Vagina (tissue), 2 donors: ENCODE results near the gene EXOC6B. TPM values are rescaled to one million over a fixed set of nuclear protein-coding genes. Genes with fewer than 3 reads are reported as not detected.

Source experiments
- DNase-seq, 2 donors: peaks; one replicate each; pipeline ENCODE4 v3.0.0-alpha.2; 2017; ENCODE audit errors: extremely low spot score in 2 of 2
- H3K27ac ChIP-seq: fragments of 200-600 bp; sonication (generic); one replicate; pipeline ENCODE4 v1.5.1; 2019
- H3K27me3 ChIP-seq: fragments of 200-600 bp; sonication (generic); one replicate; pipeline ENCODE4 v1.5.1; 2019
- H3K36me3 ChIP-seq, 2 donors: fragments of 200-600 bp; sonication (generic); one replicate each; pipeline ENCODE4 v1.5.1; 2017 to 2019
- H3K4me1 ChIP-seq: fragments of 200-600 bp; sonication (generic); one replicate; pipeline ENCODE4 v1.5.1; 2019
- H3K4me3 ChIP-seq, 2 donors: fragments of 200-600 bp; sonication (generic); 1 replicate in 1 of 2; 2 replicates in 1 of 2; pipeline ENCODE4 v1.5.1; 2016 to 2019
- H3K9me3 ChIP-seq: fragments of 200-600 bp; sonication (generic); one replicate; pipeline ENCODE4 v1.5.1; 2019
- CTCF ChIP-seq, 3 experiments: fragments of 450-650 bp in 2 of 3; fragments of 200-600 bp in 1 of 3; sonication (generic) in 1 of 3; IDR thresholded peaks; one replicate each; pipeline ENCODE4 v1.5.1; 2017 to 2019; ENCODE audit warnings: antibody characterized with exemption in 3 of 3, mild to moderate bottlenecking in 2 of 3, moderate library complexity in 2 of 3
- POLR2A ChIP-seq, 2 donors: fragments of 450-650 bp; IDR thresholded peaks; one replicate each; pipeline ENCODE4 v1.6.1; 2017; ENCODE audit warnings: antibody characterized with exemption in 2 of 2, mild to moderate bottlenecking in 2 of 2, moderate library complexity in 2 of 2
- POLR2AphosphoS5 ChIP-seq, 2 donors: sonication (generic); formaldehyde crosslinking; IDR thresholded peaks; one replicate each; pipeline ENCODE4 v1.9.0; 2017; ENCODE audit warnings: antibody characterized with exemption in 2 of 2, mild to moderate bottlenecking in 2 of 2, low read depth in 1 of 2; ENCODE audit not compliant: insufficient read depth in 1 of 2
- intact Hi-C: fragments of 100-400 bp; cut with DNase I; formaldehyde crosslinking; loops from one replicate; pipeline ENCODE4 v1.15.1; 2023
- total RNA-seq: library from RNA; depleted of rRNA; stranded (reverse); fragments of >200 nt; gene quantifications from one replicate; pipeline ENCODE4 v1.2.3, GENCODE V29; 2016

Gene EXOC6B
- total RNA-seq, 1 donor from 2014 or later = 41.5 TPM

DNA sequence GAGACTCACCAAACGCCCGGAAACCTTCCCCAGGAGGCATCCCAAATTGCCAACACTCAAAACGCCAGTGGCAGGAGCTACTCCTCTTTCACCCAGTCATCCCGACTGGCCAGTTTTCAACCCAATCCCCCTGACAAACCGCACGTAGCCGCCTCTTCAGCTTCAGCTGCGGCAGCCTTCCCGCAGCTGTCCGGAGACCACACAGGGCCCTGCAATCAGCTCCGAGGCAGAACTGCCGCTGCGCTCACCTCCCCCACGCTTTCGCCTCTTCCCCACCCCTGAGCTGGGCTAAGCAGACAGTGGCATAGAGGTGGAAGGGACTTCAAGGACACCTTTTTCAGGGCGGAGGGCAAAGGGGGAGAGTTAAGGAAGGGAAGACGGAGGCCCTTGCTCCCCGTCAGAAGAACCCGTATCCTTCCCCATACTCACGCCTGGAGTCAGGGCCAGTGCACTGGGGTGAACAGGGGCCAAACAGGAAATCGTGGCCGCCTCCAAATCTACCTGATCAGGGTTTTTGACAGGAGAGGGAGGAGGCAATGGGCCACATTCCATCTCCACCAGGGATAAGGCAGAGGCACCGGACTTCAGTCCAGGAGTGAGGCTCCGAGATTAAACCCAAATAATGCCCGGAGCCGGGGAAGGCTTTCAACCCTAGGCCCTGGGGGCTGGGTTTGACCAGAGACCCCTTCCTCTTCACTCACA is 695.0 kb downstream of the EXOC6B start:
- Histone ChIP-seq H3K27ac (no peak overlapping the region), H3K4me3 (no peak overlapping the region), H3K36me3 (no peaks in the 10 kb centered on the region), H3K4me1 (no peaks in the 10 kb centered on the region), H3K27me3 (no peaks in the 10 kb centered on the region), H3K9me3 (no peaks in the 10 kb centered on the region)
- no peak for DNase-seq
- no peak for TF ChIP-seq CTCF (IDR thresholded peaks at IDR 0.05)
- no peak for TF ChIP-seq POLR2A (IDR thresholded peaks at IDR 0.05)
- no peak for TF ChIP-seq POLR2AphosphoS5 (IDR thresholded peaks at IDR 0.05; ENCODE audit: insufficient read depth in 1 of 2, low read depth in 1 of 2)
- intact Hi-C loops = no loop called here

DNA sequence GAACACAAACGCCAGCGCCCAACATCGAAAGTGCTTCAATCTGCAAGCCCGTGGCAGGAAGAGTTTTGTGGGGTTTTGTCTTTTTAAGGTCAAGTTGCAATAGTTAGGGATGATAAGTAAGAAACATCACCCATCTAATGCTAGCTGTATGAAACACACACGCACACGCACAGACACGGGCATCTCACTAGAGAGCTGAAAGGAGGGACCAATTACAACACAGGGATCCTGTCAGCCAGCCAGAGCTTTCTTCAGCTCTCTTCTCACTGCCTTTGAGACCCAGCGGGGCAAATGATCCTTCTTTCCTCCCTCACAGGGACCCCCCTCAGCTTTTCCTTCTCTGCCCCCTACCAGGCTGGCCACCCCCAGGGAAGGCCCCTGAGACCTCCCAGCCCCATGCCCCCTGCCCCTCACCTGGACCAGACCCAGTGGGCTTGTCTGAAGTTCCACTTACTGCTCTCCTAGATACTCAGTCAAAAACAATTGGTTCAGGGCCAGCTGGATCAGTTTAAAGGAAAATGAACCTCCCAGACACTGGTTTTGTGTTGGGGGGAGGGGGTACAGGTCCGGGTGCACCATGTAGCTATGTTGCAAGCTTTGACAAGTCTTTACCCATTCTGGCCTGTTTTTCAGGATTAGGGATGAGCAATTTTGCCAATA is 696.0 kb downstream of the EXOC6B start:
- intact Hi-C loops = no loop called here
- H3K36me3 ChIP-seq = no peaks in the 10 kb centered on the region
- no peaks in the 10 kb centered on the region for H3K27me3 ChIP-seq
- H3K4me3 ChIP-seq = no peak overlapping the region
- H3K4me1 ChIP-seq = no peaks in the 10 kb centered on the region
- TF ChIP-seq POLR2A (IDR thresholded peaks at IDR 0.05) (no peak), CTCF (IDR thresholded peaks at IDR 0.05) (no peak), POLR2AphosphoS5 (IDR thresholded peaks at IDR 0.05; ENCODE audit: insufficient read depth in 1 of 2, low read depth in 1 of 2) (no peak)
- no peak overlapping the region for H3K27ac ChIP-seq
- no peak for DNase-seq
- H3K9me3 ChIP-seq = no peaks in the 10 kb centered on the region

- Histone ChIP-seq H3K27me3 (no peaks in the 10 kb centered on the region), H3K4me3 (no peak overlapping the region), H3K9me3 (no peaks in the 10 kb centered on the region), H3K36me3 (no peaks in the 10 kb centered on the region), H3K27ac (no peak overlapping the region), H3K4me1 (no peaks in the 10 kb centered on the region)
- intact Hi-C loops = no loop called here
- no peak for DNase-seq
- no peak for TF ChIP-seq POLR2AphosphoS5 (IDR thresholded peaks at IDR 0.05; ENCODE audit: insufficient read depth in 1 of 2, low read depth in 1 of 2)
- TF ChIP-seq CTCF (IDR thresholded peaks at IDR 0.05) = no peak
- TF ChIP-seq POLR2A (IDR thresholded peaks at IDR 0.05) = no peak
These were observed 697.0 kb downstream of the EXOC6B start for GRCh38 chr2:72128843-72129227.

DNA sequence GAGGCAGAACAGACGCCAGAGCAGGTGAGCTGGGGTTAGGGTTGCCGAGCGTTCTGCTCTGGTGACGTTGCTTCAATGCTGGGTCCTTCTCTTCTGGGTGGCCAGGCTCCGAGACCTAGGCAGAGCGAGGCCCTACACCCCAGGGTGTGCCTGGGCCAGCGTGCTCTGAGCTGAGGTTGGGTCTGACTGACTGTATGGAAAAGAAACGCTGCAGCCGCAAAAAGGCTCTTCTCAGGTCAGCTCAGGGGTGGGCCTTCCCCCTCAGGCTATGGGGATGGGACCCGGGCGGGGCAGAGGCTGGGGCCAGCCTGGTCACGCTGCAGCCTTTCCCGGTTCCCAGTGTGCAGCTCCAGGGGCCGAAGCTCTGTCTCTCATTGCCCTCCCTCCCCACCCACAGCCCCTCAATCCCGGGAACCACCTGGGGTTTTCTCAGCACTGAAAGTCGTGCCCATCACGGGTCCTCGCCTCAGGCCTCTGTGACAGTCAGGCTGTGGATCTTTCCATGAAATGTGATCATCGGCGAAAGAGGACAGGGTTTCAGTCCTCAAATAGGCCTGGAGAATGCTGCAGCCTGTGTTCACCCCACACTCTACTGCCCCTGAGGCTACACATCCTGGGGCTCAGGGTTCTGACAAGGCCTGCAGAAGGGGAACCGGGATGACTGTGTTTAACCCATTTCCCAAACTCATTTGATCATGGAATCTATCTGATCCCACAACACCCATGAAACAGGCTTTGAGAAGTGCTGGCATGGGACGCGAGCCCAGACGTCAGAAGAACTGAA is 697.6 kb downstream of the EXOC6B start:
- Histone ChIP-seq H3K36me3 (no peaks in the 10 kb centered on the region), H3K27me3 (no peaks in the 10 kb centered on the region), H3K4me3 (no peak overlapping the region), H3K4me1 (no peaks in the 10 kb centered on the region), H3K27ac (no peak overlapping the region), H3K9me3 (no peaks in the 10 kb centered on the region)
- intact Hi-C loops = no loop called here
- TF ChIP-seq POLR2A (IDR thresholded peaks at IDR 0.05) = no peak
- no peak for TF ChIP-seq CTCF (IDR thresholded peaks at IDR 0.05)
- TF ChIP-seq POLR2AphosphoS5 (IDR thresholded peaks at IDR 0.05; ENCODE audit: insufficient read depth in 1 of 2, low read depth in 1 of 2) = no peak
- no peak for DNase-seq
